Muscle of arm (tissue), 12 donors: Measurements from ENCODE around the gene MTHFD1L. TPM values are rescaled to one million over a fixed set of nuclear protein-coding genes. Genes with fewer than 3 reads are reported as not detected.
A peak's percentile ranks its signal among the peaks of the same experiment; 100 is the strongest.

Source experiments
- DNase-seq: peaks from one replicate; pipeline ENCODE4 v3.0.0-alpha.2; 2013
- polyA plus RNA-seq, 12 donors: library from polyadenylated mRNA; unstranded; fragments of 120-200 nt; gene quantifications; one replicate each; pipeline ENCODE4 v1.2.1, GENCODE V29; 2013; ENCODE audit not compliant: insufficient read length in 12 of 12

The MTHFD1L gene
- polyA plus RNA-seq, 12 donors, result 18.1 to 32.4 (median 28.2) TPM; not detected in 1

- no peak for DNase-seq
Observed at GRCh38 chr6:150929416-150929815, 63.9 kb downstream of the MTHFD1L start.

GRCh38 chr6:150930841-150931240 lies 65.3 kb downstream of the MTHFD1L start:
- peak; percentile 81 for DNase-seq

GRCh38 chr6:150931405-150931804 lies 65.9 kb downstream of the MTHFD1L start:
- DNase-seq, result no peak

- DNase-seq, result peak; percentile 86
Observed at GRCh38 chr6:150932996-150933395, 67.5 kb downstream of the MTHFD1L start.

GRCh38 chr6:150934380-150934779 lies 68.9 kb downstream of the MTHFD1L start:
- no peak for DNase-seq

- DNase-seq, result no peak
Observed at GRCh38 chr6:150936021-150936555, 70.6 kb downstream of the MTHFD1L start.

- peak; percentile 75 for DNase-seq
Observed at GRCh38 chr6:150937132-150937906, 71.8 kb downstream of the MTHFD1L start.

- no peak for DNase-seq
Observed at GRCh38 chr6:150939399-150939798, 73.9 kb downstream of the MTHFD1L start.

- DNase-seq, result peak; percentile 57
Observed at GRCh38 chr6:150940941-150941340, 75.4 kb downstream of the MTHFD1L start.

GRCh38 chr6:150949526-150949925 lies 84.0 kb downstream of the MTHFD1L start:
- DNase-seq, result no peak

GRCh38 chr6:150953851-150954250 lies 88.3 kb downstream of the MTHFD1L start:
- DNase-seq, result no peak

- DNase-seq, result peak; percentile 34
Observed at GRCh38 chr6:150959166-150959565, 93.7 kb downstream of the MTHFD1L start.

- DNase-seq, result no peak
Observed at GRCh38 chr6:150962436-150962835, 96.9 kb downstream of the MTHFD1L start.

- no peak for DNase-seq
Observed at GRCh38 chr6:150964765-150965164, 99.3 kb downstream of the MTHFD1L start.

GRCh38 chr6:150966786-150967185 lies 101.3 kb downstream of the MTHFD1L start:
- DNase-seq, result no peak

GRCh38 chr6:150967381-150967780 lies 101.9 kb downstream of the MTHFD1L start:
- no peak for DNase-seq

- no peak for DNase-seq
Observed at GRCh38 chr6:150967910-150968309, 102.4 kb downstream of the MTHFD1L start.

- no peak for DNase-seq
Observed at GRCh38 chr6:150969901-150970300, 104.4 kb downstream of the MTHFD1L start.

- no peak for DNase-seq
Observed at GRCh38 chr6:150971219-150971618, 105.7 kb downstream of the MTHFD1L start.

GRCh38 chr6:150975136-150975535 lies 109.6 kb downstream of the MTHFD1L start:
- no peak for DNase-seq

- DNase-seq, result no peak
Observed at GRCh38 chr6:150977281-150977680, 111.8 kb downstream of the MTHFD1L start.

GRCh38 chr6:150978624-150979023 lies 113.1 kb downstream of the MTHFD1L start:
- no peak for DNase-seq

GRCh38 chr6:150979826-150980350 lies 114.4 kb downstream of the MTHFD1L start:
- no peak for DNase-seq
